ENCODE results near the gene TFAP2A. TPM values are rescaled to one million over a fixed set of nuclear protein-coding genes. Genes with fewer than 3 reads are reported as not detected.

The TFAP2A gene
- total RNA-seq, 1 donor from 2014 or later: 1.6 TPM

- peak; percentile 92 for DNase-seq (ENCODE audit: low spot score)
- intact Hi-C loops (cut with DNase I): no loop called here
- peak; percentile 97 for ATAC-seq
These were observed 10.6 kb downstream of the TFAP2A start for GRCh38 chr6:10404107-10404798.

DNA sequence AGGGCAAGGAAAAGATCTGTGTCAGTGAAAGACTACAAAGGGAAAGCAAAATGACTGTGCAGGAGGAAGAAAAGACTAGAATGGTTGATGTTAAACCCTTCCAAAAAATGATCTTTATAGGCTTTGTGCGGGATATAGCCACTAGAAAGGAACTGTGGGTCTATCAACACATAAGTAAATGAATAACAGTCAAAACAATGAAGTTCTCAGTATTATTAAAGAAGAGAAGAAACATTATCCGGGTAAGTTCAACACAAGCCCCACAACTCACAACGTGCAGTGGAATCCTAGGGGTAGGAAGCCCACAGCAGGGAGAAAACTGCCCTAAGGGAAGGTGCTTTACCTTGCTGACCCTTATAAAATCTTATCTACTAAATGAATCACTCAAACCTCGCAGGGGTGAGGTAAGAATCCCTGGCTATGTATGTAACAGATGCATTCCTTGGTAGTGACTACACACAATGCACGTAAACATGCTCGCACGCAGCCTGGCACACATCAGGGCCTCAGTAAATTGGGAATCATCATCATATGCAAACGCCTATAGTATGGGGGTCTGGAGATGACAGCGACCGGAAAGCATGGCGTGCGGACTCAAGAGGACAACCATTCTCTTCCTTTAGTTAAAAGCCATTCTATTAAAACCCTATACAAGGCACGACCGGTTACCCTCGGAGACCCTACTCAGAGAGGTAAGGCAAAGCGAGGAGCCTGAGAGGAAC lies 11.3 kb downstream of the TFAP2A start:
- no peak for DNase-seq (ENCODE audit: low spot score)
- ATAC-seq: no peak
- intact Hi-C loops (cut with DNase I): no loop called here

- ATAC-seq (no peak), DNase-seq (ENCODE audit: low spot score) (no peak)
- intact Hi-C loops (cut with DNase I): no loop called here
These were observed 12.1 kb downstream of the TFAP2A start for GRCh38 chr6:10402648-10403311.

DNA sequence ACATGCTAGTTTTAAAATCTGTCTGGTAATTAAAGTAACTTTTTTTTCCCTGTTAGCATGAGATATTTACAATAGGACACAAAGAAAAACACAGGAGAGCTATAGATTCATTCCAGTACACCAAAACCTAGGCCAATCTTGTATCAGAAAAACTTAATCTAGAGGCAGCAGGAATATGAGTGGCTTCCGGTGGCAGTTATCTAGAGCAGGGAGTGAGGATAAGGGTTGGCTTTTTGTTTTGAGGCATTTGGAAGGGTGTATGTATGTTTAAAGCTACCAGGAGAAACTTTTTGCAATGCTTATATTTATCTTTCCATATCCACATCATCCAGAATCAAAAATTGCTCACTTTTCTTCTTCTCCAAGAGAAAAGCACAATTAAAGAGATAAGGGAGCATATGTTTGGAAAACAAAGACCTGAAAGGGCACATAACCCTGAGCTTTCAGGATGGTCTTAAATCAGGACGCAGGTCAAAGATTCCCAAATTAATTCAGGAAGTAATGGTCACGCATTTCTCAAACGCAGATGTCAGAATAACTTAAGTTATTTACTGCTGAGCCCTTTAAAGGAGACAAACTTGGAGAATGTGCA lies 13.1 kb downstream of the TFAP2A start:
- DNase-seq (ENCODE audit: low spot score): no peak
- intact Hi-C loops (cut with DNase I): no loop called here
- ATAC-seq: no peak

- no peak for ATAC-seq
These were observed 13.8 kb downstream of the TFAP2A start for GRCh38 chr6:10401004-10401536.

DNA sequence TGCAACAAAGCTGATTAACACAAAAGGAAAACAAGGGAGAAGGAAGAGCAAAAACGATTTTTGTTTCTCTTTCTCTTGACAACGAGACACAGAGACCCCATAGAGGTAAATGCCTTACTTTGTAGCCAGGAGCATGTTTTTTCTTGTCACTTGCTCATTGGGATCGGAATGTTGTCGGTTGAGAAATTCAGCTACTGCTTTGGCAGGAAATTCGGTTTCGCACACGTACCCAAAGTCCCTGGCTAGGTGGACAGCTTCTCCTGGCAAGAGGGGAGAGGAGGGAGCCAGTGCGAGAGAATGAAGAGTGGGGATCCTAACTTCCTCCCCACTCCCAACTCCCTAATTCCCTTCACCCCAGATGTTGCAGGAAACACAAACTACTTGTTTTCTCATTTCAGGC lies 14.5 kb downstream of the TFAP2A start:
- DNase-seq (ENCODE audit: low spot score) (no peak), ATAC-seq (no peak)
- intact Hi-C loops (cut with DNase I): no loop called here

More at GRCh38 chr6:10401004-10401536, 13.8 kb downstream of the TFAP2A start:
- intact Hi-C loops (cut with DNase I): no loop called here
- no peak for DNase-seq (ENCODE audit: low spot score)

DNA sequence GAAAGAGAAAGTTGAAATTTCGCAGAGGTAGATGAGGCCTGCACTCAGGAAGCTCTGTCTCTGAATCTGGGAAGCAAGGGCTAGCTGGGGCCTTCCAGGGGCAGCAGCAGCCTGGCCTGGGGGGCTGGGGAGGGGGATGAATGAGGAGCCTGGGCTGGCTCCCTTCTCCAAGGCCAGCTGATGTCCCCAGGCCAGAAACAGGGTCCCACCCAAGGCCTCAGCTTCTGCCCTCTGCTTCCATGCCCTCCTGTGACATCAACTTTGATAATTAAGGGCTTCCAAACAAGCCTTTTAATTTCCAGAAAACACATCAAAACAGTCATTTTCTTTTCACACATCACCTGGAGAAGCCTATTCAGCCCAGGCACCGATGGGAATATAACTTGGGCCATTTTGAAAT lies 15.4 kb downstream of the TFAP2A start:
- no peak for ATAC-seq
- intact Hi-C loops (cut with DNase I): no loop called here
- no peak for DNase-seq (ENCODE audit: low spot score)

GRCh38 chr6:10398446-10399218 lies 16.2 kb downstream of the TFAP2A start:
- intact Hi-C loops (cut with DNase I): no loop called here

GRCh38 chr6:10397756-10398445 lies 17.0 kb downstream of the TFAP2A start:
- no peak for ATAC-seq
- intact Hi-C loops (cut with DNase I): no loop called here
- DNase-seq (ENCODE audit: low spot score): no peak

More at GRCh38 chr6:10398446-10399218, 16.2 kb downstream of the TFAP2A start:
- DNase-seq (ENCODE audit: low spot score): no peak
- no peak for ATAC-seq

GRCh38 chr6:10396785-10397184 lies 18.1 kb downstream of the TFAP2A start:
- intact Hi-C loops (cut with DNase I): no loop called here
- no peak for ATAC-seq
- no peak for DNase-seq (ENCODE audit: low spot score)

- intact Hi-C loops (cut with DNase I): no loop called here
- ATAC-seq: no peak
- DNase-seq (ENCODE audit: low spot score): no peak
These were observed 18.9 kb downstream of the TFAP2A start for GRCh38 chr6:10395704-10396546.

DNA sequence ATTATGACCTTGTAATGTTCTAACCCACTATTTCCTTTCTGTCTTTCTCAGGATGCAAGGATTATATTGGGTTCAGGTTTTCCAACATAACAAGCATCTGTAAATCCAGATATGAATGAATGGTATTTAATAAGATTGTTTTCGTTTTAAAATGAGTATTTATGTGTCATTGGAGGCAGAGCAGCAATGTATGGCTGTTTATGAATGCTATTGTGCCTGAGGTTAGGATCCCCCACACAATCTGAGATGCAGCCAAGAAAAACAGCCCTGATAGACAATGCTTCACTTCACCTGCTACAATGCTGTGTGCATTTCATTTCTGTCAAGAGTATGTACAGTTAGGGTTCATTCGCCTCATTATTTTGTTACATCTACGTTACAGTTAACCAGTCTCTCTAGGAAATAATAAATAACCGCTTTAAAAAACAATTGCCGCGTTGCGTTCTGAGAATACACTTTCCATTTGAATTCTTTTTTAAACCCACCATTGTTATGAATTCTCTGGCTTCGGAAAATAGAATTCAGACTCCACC lies 19.6 kb downstream of the TFAP2A start:
- DNase-seq (ENCODE audit: low spot score) (no peak), ATAC-seq (no peak)
- intact Hi-C loops (cut with DNase I): no loop called here

GRCh38 chr6:10393544-10394225 lies 21.2 kb downstream of the TFAP2A start:
- intact Hi-C loops (cut with DNase I): no loop called here
- DNase-seq (ENCODE audit: low spot score): no peak
- no peak for ATAC-seq

DNA sequence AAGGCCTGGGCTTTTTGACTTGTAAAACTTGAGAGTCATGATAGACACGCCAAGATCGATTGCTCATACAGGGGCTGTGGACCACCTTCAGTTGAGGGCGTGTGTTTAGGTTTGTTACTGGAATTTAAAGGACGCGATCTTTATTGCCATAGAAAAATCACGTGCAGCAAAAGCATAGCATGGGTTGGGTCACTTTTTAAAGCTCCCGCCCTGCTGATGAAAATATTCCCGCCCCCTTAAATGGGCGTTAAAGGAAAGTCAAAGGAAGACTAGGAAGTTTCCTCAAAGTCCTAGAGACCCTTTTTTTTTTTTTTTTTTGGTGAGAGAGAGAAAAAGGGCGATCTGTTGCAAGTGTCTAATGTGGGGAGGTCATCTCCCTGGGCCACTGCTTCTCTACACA lies 23.1 kb downstream of the TFAP2A start:
- ATAC-seq: no peak
- intact Hi-C loops (cut with DNase I): no loop called here

DNA sequence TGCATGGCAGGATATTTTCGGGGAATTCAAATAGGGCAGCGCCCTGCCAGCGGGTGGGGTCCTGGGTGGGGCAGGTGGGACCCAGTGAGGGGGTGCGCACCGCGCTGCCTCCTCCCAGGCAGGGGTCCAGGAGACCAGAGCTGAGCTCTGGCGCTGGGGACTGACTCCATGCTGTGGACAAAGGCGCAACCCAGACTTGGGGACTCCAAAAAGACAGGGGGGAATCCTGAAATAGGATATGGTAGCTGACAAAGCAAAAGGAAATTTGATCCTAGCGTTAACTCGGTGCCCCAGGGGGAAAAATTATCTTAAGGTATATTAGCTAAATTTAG lies 23.6 kb downstream of the TFAP2A start:
- intact Hi-C loops (cut with DNase I): no loop called here

More for the DNA sequence above, 23.1 kb downstream of the TFAP2A start:
- no peak for DNase-seq (ENCODE audit: low spot score)

GRCh38 chr6:10390495-10391298 lies 24.2 kb downstream of the TFAP2A start:
- ATAC-seq (no peak), DNase-seq (ENCODE audit: low spot score) (no peak)
- intact Hi-C loops (cut with DNase I): no loop called here

More for the DNA sequence above, 23.6 kb downstream of the TFAP2A start:
- ATAC-seq (no peak), DNase-seq (ENCODE audit: low spot score) (no peak)
